Measurements from ENCODE around the gene COL6A5. TPM values are rescaled to one million over a fixed set of nuclear protein-coding genes. Genes with fewer than 3 reads are reported as not detected.
"Not testable (repeated sequence)": the region's sequence is repeated elsewhere in the genome, so short reads cannot be mapped to it uniquely, and the experiment has no call there.

COL6A5 gene
- total RNA-seq, 1 experiment from 2014 or later: 0.04 TPM

DNA sequence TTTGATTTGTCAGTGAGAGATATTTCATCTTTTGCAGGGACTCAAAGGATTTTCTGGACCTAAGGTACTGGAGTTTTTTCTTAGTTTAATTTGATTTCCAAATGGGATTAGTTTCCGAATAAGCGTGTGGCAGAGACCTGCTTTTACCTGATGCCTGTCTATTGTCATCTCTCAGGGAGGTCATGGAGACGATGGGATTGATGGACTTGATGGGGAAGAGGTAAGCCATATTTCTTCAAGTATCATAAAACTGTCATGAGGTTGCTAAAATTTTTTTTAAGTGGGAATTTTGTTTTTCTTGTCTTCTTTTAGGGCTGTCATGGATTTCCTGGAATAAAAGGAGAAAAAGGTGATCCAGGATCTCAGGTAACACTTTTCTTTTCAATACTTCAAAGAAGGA lies 60.5 kb downstream of the COL6A5 start:
- H3K27ac Mint-ChIP-seq: no peak overlapping the region
- Histone ChIP-seq H3K9ac (ENCODE audit: extremely low read depth, insufficient read length, low read length) (no peak overlapping the region), H3K79me1 (ENCODE audit: insufficient read depth, low read depth, low read length, poor library complexity, severe bottlenecking) (no peaks in the 10 kb centered on the region), H4K20me1 (ENCODE audit: control insufficient read depth, insufficient read depth, insufficient read length) (no peaks in the 10 kb centered on the region), H3K9me3 (ENCODE audit: control insufficient read depth, low read depth, low read length) (peaks cover 19% of the 10 kb centered on the region), H3K14ac (ENCODE audit: insufficient read depth, low read length) (no peak overlapping the region), H4K8ac (replicated peaks; ENCODE audit: insufficient read length, low read depth, low read length) (no peak overlapping the region), H2AK5ac (ENCODE audit: insufficient read length, low read length) (no peak overlapping the region), H2BK12ac (ENCODE audit: insufficient read length, low read depth, low read length) (no peak overlapping the region), H3K56ac (ENCODE audit: insufficient read length, low read depth, low read length) (no peak overlapping the region), H2AFZ (ENCODE audit: low read length) (no peak overlapping the region), H3K4ac (ENCODE audit: low read depth, low read length) (no peak overlapping the region), H2BK15ac (ENCODE audit: low read depth, low read length) (no peak overlapping the region), H3K27me3 (ENCODE audit: insufficient read depth, low read length) (no peaks in the 10 kb centered on the region), H3K4me2 (ENCODE audit: insufficient read depth, insufficient read length, low read length) (no peak overlapping the region), H2BK120ac (ENCODE audit: low read depth, low read length, poor library complexity, severe bottlenecking) (no peak overlapping the region), H3K4me1 (ENCODE audit: insufficient read depth, low read length) (no peaks in the 10 kb centered on the region), H4K91ac (ENCODE audit: insufficient read length, low read depth, low read length) (no peak overlapping the region), H2BK5ac (ENCODE audit: insufficient read length, low read length) (no peak overlapping the region), H3K23me2 (ENCODE audit: insufficient read length, low read depth, low read length, poor library complexity, severe bottlenecking) (no peaks in the 10 kb centered on the region), H4K5ac (ENCODE audit: insufficient read length, low read depth, low read length) (no peak overlapping the region), H3K79me2 (ENCODE audit: insufficient read depth, low read length) (no peaks in the 10 kb centered on the region), H3T11ph (ENCODE audit: low read length) (no peak overlapping the region), H2BK20ac (ENCODE audit: low read depth, low read length, poor library complexity, severe bottlenecking) (no peak overlapping the region), H3K18ac (ENCODE audit: insufficient read length, low read depth, low read length) (no peak overlapping the region), H3K27ac (ENCODE audit: insufficient read length, low read depth, low read length) (no peak overlapping the region), H3K23ac (ENCODE audit: insufficient read length, low read depth, low read length) (no peak overlapping the region)
- peaks cover 0 to 4% of the 10 kb centered on the region in 2 experiments; a peak in 1 of 4 replicates for H3K4me1 Mint-ChIP-seq
- peaks cover 2% of the 10 kb centered on the region for H3K27me3 Mint-ChIP-seq (ENCODE audit: low read depth)
- no peak for DNase-seq
- H3K9me3 Mint-ChIP-seq: peaks cover 26 to 30% of the 10 kb centered on the region in 2 experiments
- no peak overlapping the region for H3K4me3 Mint-ChIP-seq
- TF ChIP-seq, protein P1, sequence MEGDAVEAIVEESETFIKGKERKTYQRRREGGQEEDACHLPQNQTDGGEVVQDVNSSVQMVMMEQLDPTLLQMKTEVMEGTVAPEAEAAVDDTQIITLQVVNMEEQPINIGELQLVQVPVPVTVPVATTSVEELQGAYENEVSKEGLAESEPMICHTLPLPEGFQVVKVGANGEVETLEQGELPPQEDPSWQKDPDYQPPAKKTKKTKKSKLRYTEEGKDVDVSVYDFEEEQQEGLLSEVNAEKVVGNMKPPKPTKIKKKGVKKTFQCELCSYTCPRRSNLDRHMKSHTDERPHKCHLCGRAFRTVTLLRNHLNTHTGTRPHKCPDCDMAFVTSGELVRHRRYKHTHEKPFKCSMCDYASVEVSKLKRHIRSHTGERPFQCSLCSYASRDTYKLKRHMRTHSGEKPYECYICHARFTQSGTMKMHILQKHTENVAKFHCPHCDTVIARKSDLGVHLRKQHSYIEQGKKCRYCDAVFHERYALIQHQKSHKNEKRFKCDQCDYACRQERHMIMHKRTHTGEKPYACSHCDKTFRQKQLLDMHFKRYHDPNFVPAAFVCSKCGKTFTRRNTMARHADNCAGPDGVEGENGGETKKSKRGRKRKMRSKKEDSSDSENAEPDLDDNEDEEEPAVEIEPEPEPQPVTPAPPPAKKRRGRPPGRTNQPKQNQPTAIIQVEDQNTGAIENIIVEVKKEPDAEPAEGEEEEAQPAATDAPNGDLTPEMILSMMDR (conservative IDR thresholded peaks at IDR 0.05): no peak
- no CpG with 5 or more reads among the region's 3 CpGs for WGBS (ENCODE audit: extremely low coverage, insufficient read length, low lambda C conversion rate)
- peaks cover 15 to 25% (median 23%) of the 10 kb centered on the region in 3 experiments for H3K36me3 Mint-ChIP-seq (ENCODE audit: insufficient read depth in 1 of 3, low read depth in 3 of 3)

DNA sequence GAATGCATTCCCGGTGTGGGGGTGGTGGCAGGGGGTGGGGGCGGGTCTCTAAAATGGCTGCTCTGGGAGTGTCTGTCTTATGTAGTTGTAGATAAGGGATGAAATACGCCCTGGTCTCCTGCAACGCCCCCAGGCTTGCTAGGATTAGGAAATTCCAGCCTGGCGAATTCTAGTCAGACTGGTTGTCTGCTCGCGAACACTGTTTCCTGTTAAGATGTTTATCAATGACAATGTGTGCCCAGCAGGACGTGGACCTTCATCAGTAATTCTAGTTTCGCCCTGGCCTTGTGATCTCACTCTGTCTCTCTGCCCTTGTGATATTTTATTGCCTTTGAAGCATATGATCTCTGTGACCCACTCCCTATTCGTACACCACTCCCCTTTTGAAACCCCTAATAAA lies 62.8 kb downstream of the COL6A5 start:
- H3K9me3 ChIP-seq (ENCODE audit: control insufficient read depth, low read depth, low read length): peaks cover 19% of the 10 kb centered on the region
- not testable (repeated sequence) for H2BK15ac ChIP-seq (ENCODE audit: low read depth, low read length); H3K9ac ChIP-seq (ENCODE audit: extremely low read depth, insufficient read length, low read length); H2BK12ac ChIP-seq (ENCODE audit: insufficient read length, low read depth, low read length); H4K5ac ChIP-seq (ENCODE audit: insufficient read length, low read depth, low read length); H2BK5ac ChIP-seq (ENCODE audit: insufficient read length, low read length); H3K27ac ChIP-seq (ENCODE audit: insufficient read length, low read depth, low read length); DNase-seq; H4K8ac ChIP-seq (replicated peaks; ENCODE audit: insufficient read length, low read depth, low read length); H3K23ac ChIP-seq (ENCODE audit: insufficient read length, low read depth, low read length); H3K4me3 Mint-ChIP-seq; H4K20me1 ChIP-seq (ENCODE audit: control insufficient read depth, insufficient read depth, insufficient read length); H3K79me1 ChIP-seq (ENCODE audit: insufficient read depth, low read depth, low read length, poor library complexity, severe bottlenecking); H3K4ac ChIP-seq (ENCODE audit: low read depth, low read length); H3K56ac ChIP-seq (ENCODE audit: insufficient read length, low read depth, low read length); H2BK120ac ChIP-seq (ENCODE audit: low read depth, low read length, poor library complexity, severe bottlenecking); H2AFZ ChIP-seq (ENCODE audit: low read length); H3K4me2 ChIP-seq (ENCODE audit: insufficient read depth, insufficient read length, low read length); H2AK5ac ChIP-seq (ENCODE audit: insufficient read length, low read length); H3K23me2 ChIP-seq (ENCODE audit: insufficient read length, low read depth, low read length, poor library complexity, severe bottlenecking); H3K79me2 ChIP-seq (ENCODE audit: insufficient read depth, low read length); H3K18ac ChIP-seq (ENCODE audit: insufficient read length, low read depth, low read length); H3K14ac ChIP-seq (ENCODE audit: insufficient read depth, low read length); H4K91ac ChIP-seq (ENCODE audit: insufficient read length, low read depth, low read length); H3K27me3 ChIP-seq (ENCODE audit: insufficient read depth, low read length); H3K27me3 Mint-ChIP-seq (ENCODE audit: low read depth); H3K4me1 ChIP-seq (ENCODE audit: insufficient read depth, low read length); H3T11ph ChIP-seq (ENCODE audit: low read length); H2BK20ac ChIP-seq (ENCODE audit: low read depth, low read length, poor library complexity, severe bottlenecking)
- Mint-ChIP-seq H3K36me3 (ENCODE audit: insufficient read depth in 1 of 3, low read depth in 3 of 3) (peaks cover 15 to 25% (median 23%) of the 10 kb centered on the region in 3 experiments), H3K9me3 (peaks cover 26 to 30% of the 10 kb centered on the region in 2 experiments), H3K27ac (peak overlapping the region in 1 of 3 experiments; percentile 62; a peak in 1 of 7 replicates), H3K4me1 (peaks cover 6 to 16% of the 10 kb centered on the region in 2 experiments; a peak in 3 of 4 replicates)
- WGBS (ENCODE audit: extremely low coverage, insufficient read length, low lambda C conversion rate): no CpG with 5 or more reads among the region's 10 CpGs
